Aorta (tissue), 5 donors: ENCODE results near the gene LSP1. TPM values are rescaled to one million over a fixed set of nuclear protein-coding genes. Genes with fewer than 3 reads are reported as not detected.

Experiments used
- ATAC-seq: fragments of 200-7000 bp; cut with Tn5 transposase; one replicate; pipeline ENCODE4 v1.9.1; 2022; ENCODE audit warnings: moderate library complexity; ENCODE audit not compliant: low FRiP score
- DNase-seq, 2 donors: peaks; one replicate each; pipeline ENCODE4 v3.0.0-alpha.2; 2020
- H3K27ac ChIP-seq, 2 donors: one replicate each; pipeline ENCODE4 v1.5.1; 2013; ENCODE audit warnings: low read length in 2 of 2, mild to moderate bottlenecking in 2 of 2, moderate library complexity in 2 of 2, control low read depth in 1 of 2, inconsistent platforms in 1 of 2, low read depth in 1 of 2
- H3K27me3 ChIP-seq, 2 donors: one replicate each; pipeline ENCODE4 v1.6.1; 2013; ENCODE audit warnings: control low read depth in 1 of 2, low read length in 1 of 2, mild to moderate bottlenecking in 1 of 2, moderate library complexity in 1 of 2; ENCODE audit not compliant: insufficient read depth in 2 of 2, control insufficient read depth in 1 of 2
- H3K36me3 ChIP-seq, 2 donors: one replicate each; pipeline ENCODE4 v1.6.1; 2013; ENCODE audit warnings: control low read depth in 1 of 2, low read length in 1 of 2, mild to moderate bottlenecking in 1 of 2; ENCODE audit not compliant: insufficient read depth in 2 of 2, control insufficient read depth in 1 of 2
- H3K4me1 ChIP-seq, 2 donors: one replicate each; pipeline ENCODE4 v1.6.1; 2013; ENCODE audit warnings: low read length in 2 of 2, control low read depth in 1 of 2, mild to moderate bottlenecking in 1 of 2, moderate library complexity in 1 of 2; ENCODE audit not compliant: insufficient read depth in 2 of 2, control insufficient read depth in 1 of 2
- H3K4me3 ChIP-seq, 2 donors: one replicate each; pipeline ENCODE4 v1.5.1; 2013; ENCODE audit warnings: low read length in 2 of 2, control low read depth in 1 of 2, mild to moderate bottlenecking in 1 of 2
- H3K9me3 ChIP-seq: one replicate; pipeline ENCODE4 v1.6.1; 2013; ENCODE audit warnings: mild to moderate bottlenecking, low read length; ENCODE audit not compliant: control insufficient read depth
- WGBS, 2 donors: extraction: QIAGEN DNeasy Blood & Tissue Kit; methylation state at CpG; one replicate each; pipeline ENCODE4 v1.1.7; 2013; 5-methylcytosine and 5-hydroxymethylcytosine counted together
- intact Hi-C, 2 donors: fragments of 100-400 bp; cut with DNase I; formaldehyde crosslinking; loops; one replicate each; pipeline versions ENCODE4 v1.14.2 to v1.15.0; 2022
- polyA plus RNA-seq, 2 donors: library from polyadenylated mRNA; stranded (reverse); fragments of 200-250 nt; gene quantifications; one replicate each; pipeline ENCODE4 v1.2.3, GENCODE V29; 2013
- total RNA-seq, 2 donors: library from RNA; stranded (reverse); fragmentation: NEBNext Ultra II Directional; extraction: Animal tissue kit (Norgen Biotek cat#: 25700); gene quantifications; one replicate each; pipeline ENCODE4 v1.2.1, GENCODE V29; 2021
- donor health status: healthy with polysubstance abuse.
- donor health status: Bipolar disorder and iron deficiency.
- donor health status: DM: no; HTN: no; CAD: no.
- donor health status: DM: no; HTN: no; CAD: no.
- donor health status: DM: yes; HTN: yes; CAD: no.

Gene LSP1
- total and polyA plus RNA-seq, 4 donors, result 12.0 to 128 (median 42.8) TPM

DNA sequence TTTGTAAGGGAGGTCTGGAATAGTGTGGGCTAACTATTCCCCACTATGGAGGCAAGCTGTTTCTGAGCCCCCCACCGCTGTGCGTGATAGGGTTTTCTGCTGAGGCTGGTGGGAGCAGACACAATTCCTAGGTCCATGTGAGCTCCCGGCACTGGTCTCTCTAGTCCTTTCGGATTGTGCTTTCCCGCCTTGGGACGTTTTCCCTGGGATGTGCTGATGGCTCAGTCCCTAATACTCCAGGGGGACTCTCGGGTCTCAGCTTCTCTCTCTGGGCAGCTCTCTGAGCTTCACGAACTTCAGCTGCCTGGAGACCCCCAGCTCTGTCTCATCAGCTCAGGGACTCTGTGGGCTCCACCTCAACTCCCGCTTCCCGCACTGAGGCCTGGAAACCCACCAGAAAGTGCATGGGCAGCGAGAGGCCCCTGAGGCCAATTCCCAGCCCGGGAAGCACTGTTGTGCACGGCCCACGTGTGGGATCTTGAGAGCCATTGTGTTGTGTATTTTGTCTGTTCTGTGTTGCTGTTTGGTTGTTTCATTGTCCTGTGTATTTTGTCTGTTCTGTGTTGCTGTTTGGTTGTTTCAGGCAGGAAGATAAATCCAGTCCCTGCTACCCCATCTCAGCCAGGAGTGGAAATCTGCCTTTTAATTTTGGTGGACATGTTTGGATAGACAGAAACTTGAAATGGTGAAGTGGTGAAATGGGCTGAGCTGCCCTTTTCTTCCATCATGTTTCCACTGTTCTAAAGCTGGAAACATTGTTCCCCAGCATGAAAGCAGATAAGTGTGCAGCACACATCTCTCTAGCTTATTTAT is 53.9 kb downstream of the LSP1 start:
- Histone ChIP-seq H3K4me3 (no peak overlapping the region), H3K27ac (no peak overlapping the region), H3K36me3 (no peaks in the 10 kb centered on the region), H3K27me3 (no peaks in the 10 kb centered on the region), H3K4me1 (peaks cover 0 to 3% of the 10 kb centered on the region in 2 donors), H3K9me3 (no peaks in the 10 kb centered on the region)
- DNase-seq (no peak), ATAC-seq (peak; percentile 41)
- 83 to 88% methylated on average over 14 of the region's 14 CpGs for WGBS, 2 donors
- intact Hi-C loops, result no loop called here

DNA sequence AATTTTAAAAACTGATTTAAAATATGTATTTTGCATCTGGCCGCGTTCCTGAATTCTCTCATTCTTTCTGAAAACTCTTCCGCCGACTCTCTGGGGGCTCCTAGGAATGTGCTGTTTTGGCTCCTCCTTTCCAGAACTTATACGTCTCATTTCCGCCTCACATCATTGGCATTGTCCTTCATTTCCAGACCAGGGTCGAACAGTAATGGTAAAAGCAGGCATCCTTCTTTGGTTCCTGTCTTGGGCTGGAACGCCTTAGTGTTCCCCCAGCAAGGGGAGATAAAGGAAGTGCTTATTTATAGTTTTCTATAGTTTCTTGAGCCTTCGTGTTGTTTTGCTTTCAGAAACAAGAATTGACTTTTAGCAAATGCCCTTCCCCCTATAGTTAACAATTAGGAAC is 55.7 kb downstream of the LSP1 start:
- Histone ChIP-seq H3K4me3 (no peak overlapping the region), H3K36me3 (no peaks in the 10 kb centered on the region), H3K4me1 (peaks cover 0 to 3% of the 10 kb centered on the region in 2 donors), H3K27ac (no peak overlapping the region), H3K9me3 (no peaks in the 10 kb centered on the region), H3K27me3 (no peaks in the 10 kb centered on the region)
- no peak for ATAC-seq
- WGBS, 2 donors, result 4 to 5% methylated on average over 9 of the region's 9 CpGs
- no peak for DNase-seq
- intact Hi-C loops, result no loop called here

DNA sequence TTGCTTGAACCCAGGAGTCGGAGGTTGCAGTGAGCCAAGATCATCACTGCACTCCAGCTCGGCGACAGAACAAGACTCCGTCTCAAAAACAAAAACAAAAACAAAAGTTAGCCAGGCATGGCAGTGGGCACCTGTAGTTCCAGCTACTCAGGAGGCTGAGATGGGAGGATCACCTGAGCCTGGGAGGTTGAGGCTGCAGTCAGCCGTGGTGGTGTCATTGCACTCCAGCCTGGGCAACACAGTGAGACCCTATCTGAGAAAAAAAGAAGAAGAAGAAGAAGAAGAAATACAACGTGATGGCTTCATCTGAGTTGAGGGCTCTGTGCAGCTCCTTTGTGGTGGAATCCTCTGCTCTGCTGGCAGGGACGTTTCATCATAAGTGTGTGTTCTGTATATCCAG is 56.6 kb downstream of the LSP1 start:
- intact Hi-C loops, result no loop called here
- no peaks in the 10 kb centered on the region for H3K36me3 ChIP-seq
- peaks cover 0 to 3% of the 10 kb centered on the region in 2 donors for H3K4me1 ChIP-seq
- ATAC-seq (no peak), DNase-seq (no peak)
- no peak overlapping the region for H3K27ac ChIP-seq
- H3K9me3 ChIP-seq, result no peaks in the 10 kb centered on the region
- no peak overlapping the region for H3K4me3 ChIP-seq
- WGBS, 2 donors, result 93% methylated on average over 7 of the region's 7 CpGs
- no peaks in the 10 kb centered on the region for H3K27me3 ChIP-seq

DNA sequence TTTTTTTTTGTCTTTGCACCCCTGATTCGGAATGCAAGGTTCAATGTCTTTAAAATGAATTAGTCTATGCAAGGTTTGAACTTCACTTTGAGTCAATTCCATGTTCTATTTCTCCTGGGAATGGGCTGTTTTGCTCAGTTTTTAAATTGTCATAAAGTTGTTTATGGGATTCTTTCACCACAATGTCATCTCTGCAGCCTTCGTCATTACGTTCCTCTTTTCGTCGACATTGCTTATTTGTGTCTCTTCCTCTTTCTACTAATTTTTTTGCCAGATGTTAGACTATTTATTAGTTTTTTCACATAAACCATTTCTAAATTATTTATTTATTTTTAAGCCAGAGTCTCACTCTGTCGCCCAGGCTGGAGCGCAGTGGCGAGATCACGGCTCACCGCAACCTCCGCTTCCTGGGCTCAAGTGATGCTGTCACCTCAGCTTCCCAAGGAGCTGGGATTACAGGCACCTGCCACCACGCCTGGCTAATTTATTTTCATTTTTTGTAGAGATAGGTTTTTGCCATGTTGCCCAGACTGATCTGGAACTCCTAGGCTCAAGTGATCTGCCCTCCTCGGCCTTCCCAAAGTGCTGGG is 59.5 kb downstream of the LSP1 start:
- no peak overlapping the region for H3K4me3 ChIP-seq
- WGBS, 2 donors, result 90% methylated on average over 13 of the region's 13 CpGs

DNA sequence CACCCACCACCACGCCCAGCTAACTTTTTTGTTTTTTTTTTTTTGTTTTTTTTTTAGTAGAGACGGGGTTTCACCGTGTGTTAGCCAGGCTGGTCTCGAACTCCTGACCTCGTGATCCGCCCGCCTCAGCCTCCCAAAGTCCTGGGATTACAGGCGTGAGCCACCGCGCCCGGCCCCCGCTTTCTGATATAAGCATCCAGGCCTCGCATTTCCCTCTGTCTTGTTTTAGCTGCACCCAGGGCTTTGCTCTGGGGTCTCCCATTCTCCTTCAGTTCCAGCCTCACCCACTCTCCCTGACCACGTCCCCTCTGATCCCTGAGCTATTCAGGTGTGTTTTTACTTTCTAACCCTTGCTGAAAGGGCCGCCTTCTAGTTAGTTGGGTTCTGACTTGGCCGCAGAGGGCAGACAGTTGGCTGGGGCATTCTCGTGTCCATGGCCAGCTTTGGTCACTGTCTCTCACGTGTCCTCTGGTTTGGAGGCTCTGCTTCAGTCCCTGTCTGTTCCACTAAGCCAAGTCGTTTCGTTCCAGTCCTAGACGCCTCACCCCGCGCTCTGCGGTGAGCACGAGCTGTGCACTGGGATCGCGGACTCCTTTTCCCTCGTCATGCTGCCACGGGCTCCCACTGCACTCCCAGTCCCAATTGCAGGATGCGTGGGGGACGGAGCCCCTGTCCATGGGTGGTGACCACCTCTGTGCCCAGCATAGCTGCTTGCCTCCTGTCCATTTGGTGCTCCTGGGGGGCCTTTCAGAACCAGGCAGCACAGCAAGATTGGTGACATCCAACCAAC is 60.6 kb downstream of the LSP1 start:
- intact Hi-C loops, result no loop called here
- DNase-seq (no peak), ATAC-seq (no peak)
- Histone ChIP-seq H3K4me3 (no peak overlapping the region), H3K9me3 (no peaks in the 10 kb centered on the region), H3K27ac (no peak overlapping the region), H3K36me3 (no peaks in the 10 kb centered on the region), H3K4me1 (no peaks in the 10 kb centered on the region), H3K27me3 (no peaks in the 10 kb centered on the region)
- WGBS, 2 donors, result 93 to 95% methylated on average over 28 to 31 of the region's 31 CpGs

More for the DNA sequence above, 59.5 kb downstream of the LSP1 start:
- Histone ChIP-seq H3K36me3 (no peaks in the 10 kb centered on the region), H3K4me1 (peaks cover 0 to 3% of the 10 kb centered on the region in 2 donors), H3K9me3 (no peaks in the 10 kb centered on the region), H3K27ac (no peak overlapping the region), H3K27me3 (no peaks in the 10 kb centered on the region)
- intact Hi-C loops, result no loop called here
- ATAC-seq, result no peak
- no peak for DNase-seq

DNA sequence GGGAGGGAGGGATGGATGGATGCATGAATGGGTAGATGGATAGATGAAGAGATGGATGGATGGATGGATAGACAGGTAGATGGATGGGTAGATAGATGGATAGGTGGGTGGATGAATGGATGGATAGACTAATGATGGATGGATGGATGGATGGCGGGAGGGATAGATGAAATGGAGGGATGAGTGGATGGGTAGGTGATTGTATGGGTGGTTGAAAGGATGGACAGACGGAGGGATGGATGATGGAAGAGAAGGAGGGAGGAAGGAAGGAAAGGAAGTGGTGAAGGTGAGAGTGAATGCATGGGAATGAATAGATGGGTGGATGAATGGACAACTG is 62.9 kb downstream of the LSP1 start:
- ATAC-seq (no peak), DNase-seq (no peak)
- H3K4me1 ChIP-seq, result no peaks in the 10 kb centered on the region
- no peaks in the 10 kb centered on the region for H3K9me3 ChIP-seq
- no peak overlapping the region for H3K4me3 ChIP-seq
- no peaks in the 10 kb centered on the region for H3K27me3 ChIP-seq
- no peaks in the 10 kb centered on the region for H3K36me3 ChIP-seq
- 97 to 100% methylated on average over 2 of the region's 2 CpGs for WGBS, 2 donors
- intact Hi-C loops, result loop anchor here (1.0 to 5.0 kb wide), 2 partner anchors 22 to 78 kb away; partner anchors contain the start of gene TNNI2 (in 1 of the 2)
- no peak overlapping the region for H3K27ac ChIP-seq

DNA sequence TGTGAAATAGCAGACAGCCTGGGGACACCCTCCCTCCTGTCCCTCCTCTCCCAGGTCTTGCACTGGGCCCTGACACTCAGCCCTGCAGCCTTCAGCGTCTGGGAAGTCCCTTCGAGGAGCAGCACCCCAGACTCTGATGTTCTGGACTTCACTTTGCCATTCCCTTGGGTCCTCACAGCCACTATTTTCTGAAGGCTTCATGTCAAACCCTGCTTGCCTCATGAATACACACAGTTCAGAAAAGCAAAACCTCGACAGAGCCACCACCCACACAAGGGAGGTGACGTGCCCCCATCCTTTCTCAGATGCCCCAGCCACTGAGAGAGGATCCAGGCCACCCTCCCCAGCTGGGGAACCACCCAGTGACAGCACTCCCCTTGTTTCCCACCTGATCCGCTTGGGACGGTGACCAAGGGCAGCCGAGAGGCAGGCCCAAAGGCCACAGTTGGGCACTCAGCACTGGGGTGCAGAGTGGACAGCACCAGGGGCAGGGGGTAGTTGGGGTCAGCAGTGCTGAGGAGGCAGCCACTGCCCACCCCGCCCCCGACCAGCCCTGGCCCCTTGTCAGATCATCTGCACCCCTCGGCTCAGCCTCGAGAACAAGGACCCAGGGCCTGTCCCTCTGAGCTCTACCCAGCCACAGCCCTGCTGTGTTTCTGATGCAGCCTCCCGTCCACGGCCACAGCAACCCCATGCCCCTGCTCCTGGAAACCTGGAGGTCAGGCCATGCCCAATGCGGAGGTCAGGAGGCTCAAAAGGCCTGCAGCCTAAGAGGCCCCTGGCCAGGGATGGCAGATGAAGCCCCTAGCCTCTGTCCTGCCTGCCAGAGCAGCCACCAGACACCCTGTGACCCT is 63.5 kb downstream of the LSP1 start:
- 83 to 88% methylated on average over 14 of the region's 14 CpGs for WGBS, 2 donors
- H3K9me3 ChIP-seq, result no peaks in the 10 kb centered on the region
- ATAC-seq, result no peak
- H3K27ac ChIP-seq, result no peak overlapping the region
- H3K4me3 ChIP-seq, result no peak overlapping the region
- intact Hi-C loops, result loop anchor here (1.0 to 5.0 kb wide), 2 partner anchors 23 to 79 kb away; partner anchors contain the start of gene TNNI2 (in 1 of the 2)
- H3K4me1 ChIP-seq, result no peaks in the 10 kb centered on the region
- no peaks in the 10 kb centered on the region for H3K27me3 ChIP-seq
- H3K36me3 ChIP-seq, result no peaks in the 10 kb centered on the region
- peak in 1 of 2 donors; percentile 75 for DNase-seq

DNA sequence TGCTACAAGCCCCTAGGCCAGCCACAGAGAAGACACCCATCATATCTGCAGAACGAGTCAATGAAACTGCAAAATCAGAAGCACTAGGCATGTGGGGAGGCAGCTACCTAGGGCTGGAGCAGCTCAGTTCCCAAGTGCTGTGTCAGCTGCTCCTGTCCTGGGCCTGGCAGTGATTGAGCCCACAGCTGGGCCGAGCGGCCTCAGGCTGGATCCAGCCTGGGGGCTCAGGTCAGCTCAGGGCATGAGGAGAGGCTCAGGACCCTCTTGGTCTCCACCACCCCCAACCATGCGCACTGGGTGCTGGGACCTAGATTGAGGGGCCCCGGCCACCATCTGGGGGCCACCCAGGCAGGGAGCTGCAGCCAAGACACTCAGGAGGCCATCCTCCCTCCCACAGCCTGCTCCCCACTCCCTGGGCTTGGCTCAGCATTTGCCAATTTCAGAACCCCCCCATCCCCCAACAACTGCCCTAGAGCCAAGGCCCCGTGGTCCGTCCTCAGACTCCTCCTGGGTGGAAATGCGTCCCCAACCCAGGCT is 64.2 kb downstream of the LSP1 start:
- H3K36me3 ChIP-seq, result no peaks in the 10 kb centered on the region
- no peak for ATAC-seq
- H3K9me3 ChIP-seq, result no peaks in the 10 kb centered on the region
- H3K4me1 ChIP-seq, result no peaks in the 10 kb centered on the region
- peak; percentile 54 to 63 for DNase-seq
- H3K4me3 ChIP-seq, result no peak overlapping the region
- H3K27ac ChIP-seq, result no peak overlapping the region
- 74 to 85% methylated on average over 8 of the region's 8 CpGs for WGBS, 2 donors
- H3K27me3 ChIP-seq, result no peaks in the 10 kb centered on the region
- intact Hi-C loops, result loop anchor here (1.0 to 5.0 kb wide), 2 partner anchors 24 to 80 kb away; partner anchors contain the start of gene TNNI2 (in 1 of the 2)
